Measurements from ENCODE around the gene CRHR2.

Gene CRHR2

GRCh38 chr7:30706908-30707307 is 24.7 kb upstream of the CRHR2 start:
- DNase-seq = no peak

DNA sequence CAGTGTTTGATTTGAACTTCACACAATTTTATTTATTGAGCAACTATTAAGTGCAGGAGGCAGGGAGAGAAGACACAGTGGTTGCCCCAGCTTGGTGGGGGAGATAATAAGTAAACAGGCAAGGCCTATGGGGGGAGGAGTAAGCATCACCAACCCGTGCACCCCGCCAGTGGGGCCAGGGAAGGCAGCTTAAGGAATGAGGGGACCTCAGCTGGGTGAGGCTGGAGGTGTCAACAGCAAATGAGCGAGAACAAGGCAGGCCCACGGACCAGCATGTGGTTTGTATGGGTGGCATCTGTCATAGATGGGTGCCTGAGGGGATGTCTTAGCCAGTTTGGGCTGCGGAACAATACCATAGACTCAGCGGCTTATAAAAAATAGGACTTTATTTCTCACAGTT is 24.1 kb upstream of the CRHR2 start:
- DNase-seq = no peak

- no peak for DNase-seq
These were observed 23.3 kb upstream of the CRHR2 start for GRCh38 chr7:30705596-30705995.

DNA sequence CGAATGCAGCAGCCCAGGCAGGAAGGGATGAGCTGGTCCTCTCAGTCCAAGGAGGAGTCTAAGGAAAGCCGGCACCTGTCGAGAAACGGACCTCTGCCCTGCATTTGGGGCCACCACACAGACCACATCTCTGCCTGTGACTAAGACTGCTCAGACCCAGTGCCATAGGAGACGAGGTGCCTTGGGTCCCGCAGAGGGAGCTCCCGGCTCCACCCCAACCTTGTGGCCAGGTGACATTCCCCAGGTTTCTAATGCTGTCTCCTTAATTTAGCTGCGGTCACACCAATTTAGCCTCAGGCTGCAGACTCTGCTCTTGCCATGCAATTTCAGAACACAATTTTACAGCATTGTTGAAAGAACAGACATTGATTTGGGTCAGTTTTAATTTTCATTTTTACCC is 22.8 kb upstream of the CRHR2 start:
- no peak for DNase-seq

DNA sequence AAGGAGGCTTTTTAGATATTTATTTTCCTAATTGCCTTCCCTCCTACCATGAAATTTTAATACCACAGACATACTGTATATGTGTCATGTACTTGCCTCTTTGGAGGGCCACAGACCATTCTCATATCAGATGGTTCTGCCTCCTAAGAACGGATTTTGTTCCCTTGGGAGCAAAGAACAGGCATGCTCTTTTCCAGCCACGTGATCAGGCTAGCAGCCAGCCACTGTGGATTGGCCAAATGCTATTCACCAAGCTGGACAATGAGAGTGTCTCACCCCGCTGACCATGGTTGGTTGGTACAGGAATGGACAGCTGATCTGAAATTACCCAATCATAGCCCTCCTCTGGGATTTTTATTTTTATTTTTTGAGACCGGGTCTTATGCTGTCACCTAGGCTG is 21.5 kb upstream of the CRHR2 start:
- DNase-seq = no peak

GRCh38 chr7:30702200-30702599 is 19.9 kb upstream of the CRHR2 start:
- DNase-seq = no peak

- DNase-seq = no peak
These were observed 18.7 kb upstream of the CRHR2 start for GRCh38 chr7:30700941-30701340.

DNA sequence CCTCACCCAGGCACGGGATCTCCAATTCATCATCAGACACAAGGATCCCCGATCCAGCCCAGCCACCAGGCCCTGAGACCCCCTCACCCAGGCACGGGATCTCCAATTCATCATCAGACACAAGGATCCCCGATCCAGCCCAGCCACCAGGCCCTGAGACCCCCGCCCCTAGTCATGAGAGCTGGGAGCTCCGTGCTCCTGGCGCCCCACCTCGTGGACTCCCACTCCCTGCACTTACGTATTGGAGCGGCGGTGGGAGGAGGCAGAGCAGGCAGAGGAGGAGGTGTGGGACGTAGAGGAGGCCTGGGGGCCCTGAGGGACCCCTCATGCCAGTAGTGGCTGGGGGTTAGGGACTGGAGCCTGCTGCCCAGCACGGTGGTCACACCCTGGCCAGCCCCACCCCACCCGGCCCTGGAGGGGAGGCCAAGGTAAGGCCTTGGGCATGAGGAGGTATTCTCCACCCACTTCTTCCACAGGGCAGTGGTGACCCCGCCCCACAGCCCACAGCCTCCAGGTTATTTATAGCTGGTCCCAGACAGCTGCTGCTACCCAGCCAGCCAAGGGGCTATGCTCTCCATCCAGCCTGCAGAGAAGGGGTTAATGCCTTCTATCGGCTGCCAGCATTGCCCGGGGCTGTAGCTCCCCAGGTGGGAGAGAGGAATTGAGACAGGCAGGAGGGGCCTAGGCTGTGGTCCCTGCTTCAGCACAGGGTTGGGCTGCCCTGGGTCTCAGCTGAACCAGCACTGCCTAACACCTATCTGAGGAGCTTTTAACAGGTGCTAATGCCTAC is 17.6 kb upstream of the CRHR2 start:
- no peak for DNase-seq

- no peak for DNase-seq
These were observed 16.2 kb upstream of the CRHR2 start for GRCh38 chr7:30698481-30698880.

GRCh38 chr7:30697719-30698460 is 15.6 kb upstream of the CRHR2 start:
- DNase-seq = no peak

- no peak for DNase-seq
These were observed 12.8 kb upstream of the CRHR2 start for GRCh38 chr7:30694774-30695721.

DNA sequence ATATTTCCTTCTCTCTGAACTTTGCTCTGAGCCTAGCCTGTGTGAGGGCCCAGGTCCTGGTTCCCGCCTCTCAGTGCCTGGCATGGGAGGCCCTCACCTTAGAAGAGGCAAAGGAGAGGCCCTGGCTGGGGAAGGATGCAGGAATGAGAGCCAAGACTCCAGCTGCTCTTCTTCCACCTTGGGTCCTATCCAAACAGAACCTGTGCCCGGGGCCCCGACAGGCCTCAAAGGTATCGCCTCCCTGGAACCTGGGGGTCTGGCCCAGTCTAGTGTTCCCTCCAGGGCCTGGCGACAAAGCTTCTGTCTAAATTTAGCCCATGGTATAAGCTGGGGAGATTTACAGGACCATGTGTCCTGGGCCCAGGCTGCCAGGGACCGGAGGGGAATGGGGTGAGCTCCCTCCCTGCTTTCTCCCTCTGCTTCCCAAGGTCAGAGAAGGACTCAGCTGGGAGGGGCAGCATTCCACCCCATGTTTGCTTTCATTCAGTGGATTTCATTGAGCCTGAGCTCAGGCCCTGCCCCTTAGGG is 12.0 kb upstream of the CRHR2 start:
- no peak for DNase-seq

DNA sequence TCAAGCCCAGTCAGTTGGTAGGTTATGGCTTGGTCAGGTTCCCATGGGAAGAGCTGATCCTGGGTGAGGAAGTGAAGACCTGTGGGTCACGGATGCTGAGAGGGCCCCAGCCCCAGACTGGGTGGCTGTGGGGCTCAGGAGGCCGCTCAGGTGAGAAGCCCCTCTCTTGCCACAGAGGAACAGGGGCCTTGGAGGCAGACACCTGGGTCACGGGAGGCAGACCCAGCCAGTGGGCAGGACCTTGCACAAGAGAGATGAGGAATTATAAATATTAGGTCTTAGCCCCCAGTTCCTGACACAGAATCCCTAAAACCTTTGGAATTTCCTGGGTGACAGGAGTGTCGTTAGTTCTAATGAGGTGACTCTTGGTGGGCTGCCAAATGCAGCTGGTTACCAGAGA is 10.6 kb upstream of the CRHR2 start:
- DNase-seq = no peak

DNA sequence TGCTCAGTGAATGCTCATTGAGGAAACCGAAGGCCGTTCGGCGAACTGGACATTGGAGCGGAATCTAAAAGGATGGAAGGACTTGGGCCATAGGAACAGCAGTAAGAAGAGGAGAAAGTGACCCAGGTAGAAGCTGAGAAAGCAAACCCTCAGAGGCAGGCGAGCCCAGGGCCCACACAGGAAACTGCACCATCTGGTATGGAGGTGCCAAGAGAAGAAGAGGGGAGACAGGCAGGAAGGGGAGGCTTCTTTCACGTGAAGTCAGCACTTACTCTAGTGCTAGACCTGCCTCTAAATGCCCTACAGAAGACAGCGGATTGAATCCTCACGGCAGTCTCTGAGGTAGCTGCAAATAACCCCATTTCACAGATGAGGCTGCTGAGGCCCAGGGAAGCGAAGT is 10.2 kb upstream of the CRHR2 start:
- no peak for DNase-seq

GRCh38 chr7:30690011-30690410 is 7.8 kb upstream of the CRHR2 start:
- DNase-seq = no peak

- no peak for DNase-seq
These were observed 6.5 kb upstream of the CRHR2 start for GRCh38 chr7:30688718-30689221.

GRCh38 chr7:30687604-30688003 is 5.3 kb upstream of the CRHR2 start:
- no peak for DNase-seq

GRCh38 chr7:30684351-30684750 is 2.1 kb upstream of the CRHR2 start:
- DNase-seq = no peak

- DNase-seq = no peak
These were observed 1.6 kb upstream of the CRHR2 start for GRCh38 chr7:30683816-30684215.

DNA sequence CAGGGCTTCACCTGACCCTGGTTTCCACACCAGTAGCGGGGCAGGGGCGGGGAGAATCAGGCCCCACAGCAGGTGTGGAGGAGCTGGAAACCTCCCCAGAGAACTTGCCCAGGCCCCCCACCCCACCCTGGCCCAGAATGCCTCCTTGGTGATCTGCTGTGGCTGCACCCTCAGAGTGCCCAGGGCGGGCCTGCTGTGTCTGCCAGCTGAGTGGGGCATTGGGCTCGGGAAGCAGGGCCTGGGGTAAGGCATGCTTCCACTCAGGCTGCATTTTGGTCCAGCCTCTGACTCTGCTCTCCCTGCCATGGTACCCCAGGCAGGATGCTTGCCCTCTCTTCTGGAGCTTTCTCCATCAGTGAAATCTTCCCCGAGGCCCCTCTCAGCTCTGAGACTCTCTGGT is 1.1 kb upstream of the CRHR2 start:
- DNase-seq = no peak

DNA sequence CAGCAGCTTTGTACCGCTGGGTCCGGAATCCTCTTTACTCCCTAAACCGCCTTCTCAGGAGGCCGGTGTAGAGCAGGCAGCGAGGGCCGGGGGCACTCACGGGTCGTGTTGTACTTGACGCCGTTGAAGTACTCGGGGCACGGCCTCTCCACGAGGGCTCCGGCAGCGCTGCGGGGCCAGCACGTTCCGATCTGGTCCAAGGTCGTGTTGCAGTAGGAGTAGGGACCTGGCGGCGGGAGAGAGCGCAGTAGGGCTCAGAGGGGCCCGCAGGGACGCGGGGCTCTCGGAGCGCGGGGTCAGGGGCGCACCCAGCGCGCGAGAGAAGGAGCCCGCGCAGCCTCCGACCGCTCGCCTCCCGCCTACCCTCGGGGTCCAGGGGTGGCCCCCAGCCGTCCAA is 443 bp downstream of the CRHR2 start:
- no peak for DNase-seq

DNA sequence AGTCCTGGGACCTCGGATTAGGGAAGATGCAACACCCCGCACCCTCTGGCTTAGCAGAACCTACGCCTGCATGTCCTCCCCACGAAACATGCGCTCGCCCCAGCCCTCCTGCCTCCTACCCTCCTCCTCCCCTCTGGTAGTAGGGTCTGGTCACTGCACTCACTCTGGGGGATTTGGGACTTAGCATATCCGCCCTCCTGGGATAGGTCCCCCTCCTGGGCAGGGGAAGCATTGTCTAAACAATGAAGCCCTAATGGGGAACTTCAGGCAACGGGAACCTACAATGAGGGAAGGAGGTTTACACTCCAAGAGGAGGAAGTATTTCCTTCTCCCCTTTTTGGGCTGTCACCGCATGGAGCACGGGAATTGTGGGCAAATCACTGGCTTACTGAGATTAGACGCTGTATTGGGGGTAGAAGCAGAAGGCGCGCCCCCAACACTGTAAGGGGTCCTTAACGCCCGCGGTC is 892 bp downstream of the CRHR2 start:
- DNase-seq = peak; percentile 9

Data from right kidney (tissue), 1 donor.